ENCODE measurements around the gene HTR1B.

Gene HTR1B

GRCh38 chr6:77455271-77455670 is 8.0 kb downstream of the HTR1B start:
- DNase-seq, result no peak

- no peak for DNase-seq
Measured at GRCh38 chr6:77454386-77454785, 8.9 kb downstream of the HTR1B start.

- DNase-seq, result no peak
Measured at GRCh38 chr6:77451466-77451865, 11.8 kb downstream of the HTR1B start.

- no peak for DNase-seq
Measured at GRCh38 chr6:77450924-77451323, 12.4 kb downstream of the HTR1B start.

- no peak for DNase-seq
Measured at GRCh38 chr6:77448546-77448945, 14.7 kb downstream of the HTR1B start.

- DNase-seq, result no peak
Measured at GRCh38 chr6:77447254-77447653, 16.0 kb downstream of the HTR1B start.

GRCh38 chr6:77446249-77446648 is 17.0 kb downstream of the HTR1B start:
- no peak for DNase-seq

GRCh38 chr6:77445214-77445613 is 18.1 kb downstream of the HTR1B start:
- DNase-seq, result no peak

GRCh38 chr6:77440206-77440976 is 22.9 kb downstream of the HTR1B start:
- DNase-seq, result no peak

- DNase-seq, result no peak
Measured at GRCh38 chr6:77433888-77434287, 29.4 kb downstream of the HTR1B start.

- DNase-seq, result no peak
Measured at GRCh38 chr6:77430504-77430903, 32.8 kb downstream of the HTR1B start.

- no peak for DNase-seq
Measured at GRCh38 chr6:77425671-77426070, 37.6 kb downstream of the HTR1B start.

GRCh38 chr6:77425216-77425615 is 38.1 kb downstream of the HTR1B start:
- no peak for DNase-seq

- DNase-seq, result no peak
Measured at GRCh38 chr6:77424761-77425160, 38.5 kb downstream of the HTR1B start.

GRCh38 chr6:77416839-77417238 is 46.5 kb downstream of the HTR1B start:
- no peak for DNase-seq

GRCh38 chr6:77415706-77416105 is 47.6 kb downstream of the HTR1B start:
- DNase-seq, result no peak
